Panc1 (cell line): Measurements from ENCODE around the gene RNF186. TPM values are rescaled to one million over a fixed set of nuclear protein-coding genes. Genes with fewer than 3 reads are reported as not detected.

Source experiments
- ATAC-seq: fragments of 200-7000 bp; cut with Tn5 transposase; 2 replicates; pipeline ENCODE4 v1.9.1; 2020; ENCODE audit warnings: mild to moderate bottlenecking, moderate library complexity
- BruUV-seq: library from RNA; stranded (reverse); fragments of 400-500 nt; replicated peaks from 2 replicates; lab custom pipeline; 2021; lab: Mats Ljungman, UMichigan
- CTCF ChIA-PET: fragments of 300-600 bp; sonication (Branson Sonifier 250); formaldehyde crosslinking; loops from one replicate; lab custom pipeline; 2022; ENCODE audit warnings: antibody characterized with exemption; lab: Charles Lee
- POLR2A ChIA-PET: fragments of 300-600 bp; sonication (Branson Sonifier 250); formaldehyde crosslinking; loops from one replicate; lab custom pipeline; 2022; ENCODE audit warnings: antibody characterized with exemption; lab: Charles Lee
- DNase-seq: peaks from one replicate; pipeline ENCODE4 v3.0.0-alpha.2; 2010; ENCODE audit warnings: low read depth, low spot score
- H3K27ac ChIP-seq: 2 replicates; pipeline ENCODE4 v1.5.1; 2011; ENCODE audit warnings: mild to moderate bottlenecking, low read length, inconsistent platforms
- H3K27me3 ChIP-seq: fragments of 200-500 bp; sonication (Bioruptor generic); 2 replicates; pipeline ENCODE4 v1.6.0; 2014; ENCODE audit warnings: low read length, inconsistent platforms; ENCODE audit not compliant: control insufficient read depth, insufficient read depth
- H3K36me3 ChIP-seq: fragments of 200-500 bp; sonication (Bioruptor generic); 2 replicates; pipeline ENCODE4 v1.5.1; 2014; ENCODE audit warnings: inconsistent platforms, mild to moderate bottlenecking, low read length, moderate library complexity; ENCODE audit not compliant: control insufficient read depth, insufficient read depth
- H3K4me1 ChIP-seq: 2 replicates; pipeline ENCODE4 v1.5.1; 2011; ENCODE audit warnings: inconsistent platforms, mild to moderate bottlenecking, low read length, moderate library complexity; ENCODE audit not compliant: control insufficient read depth, insufficient read depth
- H3K4me3 ChIP-seq, 2 experiments: 2 replicates each; pipeline ENCODE4 v1.5.1; 2011 to 2012; ENCODE audit warnings: low read depth in 2 of 2, low read length in 2 of 2, mild to moderate bottlenecking in 2 of 2, inconsistent platforms in 1 of 2, moderate library complexity in 1 of 2
- H3K9me3 ChIP-seq: fragments of 200-500 bp; sonication (Bioruptor generic); 2 replicates; pipeline ENCODE4 v1.5.1; 2014; ENCODE audit warnings: low read depth, mild to moderate bottlenecking, inconsistent platforms, low read length, moderate library complexity; ENCODE audit not compliant: control insufficient read depth, insufficient read depth
- POLR2AphosphoS5 ChIP-seq: IDR thresholded peaks from 2 replicates; pipeline ENCODE4 v1.6.1; 2012; ENCODE audit warnings: mild to moderate bottlenecking, low read depth, low read length, moderate library complexity
- SIN3A ChIP-seq: IDR thresholded peaks from 2 replicates; pipeline ENCODE4 v1.6.1; 2012; ENCODE audit warnings: low read depth, mild to moderate bottlenecking, low read length, moderate library complexity, borderline replicate concordance; ENCODE audit not compliant: insufficient read depth
- TCF7L2 ChIP-seq: IDR thresholded peaks from 2 replicates; pipeline ENCODE4 v1.6.1; 2011; ENCODE audit warnings: mild to moderate bottlenecking, low read depth, low read length, inconsistent platforms
- in situ Hi-C: cut with HindIII; loops from 2 replicates; pipeline ENCODE4 v1.10.0; 2016; ENCODE audit warnings: low sequenced_read_pairs, low pct_unique_long_range_greater_than_20kb
- intact Hi-C: fragments of 100-400 bp; cut with micrococcal nuclease; formaldehyde crosslinking; loops from one replicate; pipeline ENCODE4 v1.10.0; 2022; ENCODE audit not compliant: unreplicated experiment
- total RNA-seq: library from RNA; stranded (reverse); gene quantifications from one replicate; pipeline ENCODE4 v1.2.1, GENCODE V29; 2021; ENCODE audit not compliant: unreplicated experiment
- TF ChIP-seq, protein P1 (sequence below): fragments of 450-650 bp; IDR thresholded peaks from 2 replicates; pipeline ENCODE4 v1.5.1; 2017; ENCODE audit warnings: mild to moderate bottlenecking
- TF ChIP-seq, protein P2 (sequence below), 2 experiments: IDR thresholded peaks; 2 replicates each; pipeline ENCODE4 v1.6.1; 2011 to 2012; ENCODE audit warnings: low read depth in 2 of 2, control low read depth in 1 of 2, low read length in 1 of 2, mild to moderate bottlenecking in 1 of 2, moderate library complexity in 1 of 2; ENCODE audit not compliant: insufficient read depth in 1 of 2

RNF186 gene
- total RNA-seq, 1 experiment from 2014 or later: not detected

DNA sequence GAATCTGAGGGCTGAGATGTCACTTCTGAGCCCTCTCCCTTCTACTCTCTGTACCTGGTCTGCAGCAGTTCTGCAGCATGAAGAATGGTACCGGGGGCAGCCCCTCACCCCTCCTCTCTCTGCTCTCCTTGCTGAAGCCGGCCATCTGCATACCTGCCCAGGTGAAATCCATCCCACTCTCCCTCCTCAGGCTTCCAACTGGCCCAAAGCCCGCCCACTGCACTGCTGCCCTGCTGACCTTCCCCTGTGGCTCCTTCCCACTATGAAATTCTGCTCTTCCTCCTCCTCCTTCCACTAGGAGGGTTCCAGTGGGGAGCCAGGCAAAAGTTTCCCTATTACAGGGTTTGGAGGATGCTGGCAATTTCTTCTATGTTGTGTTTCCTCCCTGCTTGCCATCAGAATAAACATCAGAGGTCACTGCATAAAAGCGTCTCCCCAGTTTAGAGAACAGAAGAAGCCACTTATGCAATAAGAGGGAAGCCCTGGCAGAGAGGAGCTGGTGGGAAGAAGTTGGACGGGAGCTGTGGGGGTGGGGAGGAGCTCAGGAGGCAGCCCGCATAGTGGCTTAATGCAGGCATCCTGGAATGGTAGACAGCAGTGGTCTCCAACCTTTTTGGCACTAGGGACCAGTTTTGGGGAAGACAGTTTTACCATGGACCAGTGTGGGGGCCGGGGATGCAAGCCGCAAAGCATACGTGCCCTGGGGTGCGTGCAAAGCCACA lies 45.7 kb downstream of the RNF186 start:
- no peak for ATAC-seq
- Histone ChIP-seq H3K4me1 (no peaks in the 10 kb centered on the region), H3K4me3 (no peak overlapping the region), H3K27ac (no peak overlapping the region), H3K27me3 (no peaks in the 10 kb centered on the region), H3K9me3 (no peaks in the 10 kb centered on the region), H3K36me3 (no peaks in the 10 kb centered on the region)
- TF ChIP-seq SIN3A: no peak
- BruUV-seq: no TSS peak
- in situ Hi-C loops (no loop called here), intact Hi-C loops (no loop called here)
- ChIA-PET POLR2A (no interaction called here), CTCF (no interaction called here)
- DNase-seq: no peak

DNA sequence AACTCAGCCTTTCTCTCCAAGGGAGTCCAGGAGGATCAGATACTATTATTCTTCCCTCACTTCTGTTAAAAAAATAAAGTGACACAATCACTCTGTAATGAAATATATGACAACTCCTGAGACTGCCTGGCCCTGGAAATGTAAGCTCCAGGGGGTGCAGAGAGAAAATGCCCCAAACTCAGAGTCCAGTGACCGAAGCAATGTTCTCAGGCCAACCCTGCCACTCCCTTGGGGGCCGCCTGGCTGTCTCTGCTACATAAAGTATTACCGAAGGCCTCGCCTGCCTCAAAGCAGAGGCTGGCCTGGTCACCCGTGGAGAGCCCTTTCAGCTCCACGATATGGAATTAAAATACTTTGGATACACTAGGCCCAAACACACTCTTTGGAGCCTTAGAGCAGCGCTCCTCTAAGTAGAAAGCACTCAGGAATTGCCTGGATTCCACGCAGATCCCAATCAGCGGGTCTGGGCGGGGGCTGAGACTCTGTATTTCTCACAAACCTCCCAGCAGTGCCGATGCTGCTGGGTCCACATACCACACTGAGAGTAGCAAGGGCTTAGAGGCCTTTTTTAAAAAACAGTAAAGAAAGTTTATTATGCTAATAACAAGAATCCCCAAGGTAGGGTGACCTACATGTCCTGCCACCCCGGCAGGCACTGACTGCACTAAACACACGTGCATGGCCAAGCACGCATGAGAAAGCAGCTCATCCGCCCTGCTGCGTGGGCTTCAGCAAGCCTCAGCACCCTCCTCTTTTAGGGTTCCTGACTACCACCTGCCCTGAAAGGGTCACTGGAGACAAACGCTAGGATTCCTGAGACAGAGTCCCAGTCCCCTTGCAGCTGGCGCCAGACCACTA lies 46.5 kb downstream of the RNF186 start:
- Histone ChIP-seq H3K36me3 (no peaks in the 10 kb centered on the region), H3K4me1 (no peaks in the 10 kb centered on the region), H3K27me3 (no peaks in the 10 kb centered on the region), H3K27ac (no peak overlapping the region), H3K9me3 (no peaks in the 10 kb centered on the region), H3K4me3 (no peak overlapping the region)
- TF ChIP-seq, protein P1, sequence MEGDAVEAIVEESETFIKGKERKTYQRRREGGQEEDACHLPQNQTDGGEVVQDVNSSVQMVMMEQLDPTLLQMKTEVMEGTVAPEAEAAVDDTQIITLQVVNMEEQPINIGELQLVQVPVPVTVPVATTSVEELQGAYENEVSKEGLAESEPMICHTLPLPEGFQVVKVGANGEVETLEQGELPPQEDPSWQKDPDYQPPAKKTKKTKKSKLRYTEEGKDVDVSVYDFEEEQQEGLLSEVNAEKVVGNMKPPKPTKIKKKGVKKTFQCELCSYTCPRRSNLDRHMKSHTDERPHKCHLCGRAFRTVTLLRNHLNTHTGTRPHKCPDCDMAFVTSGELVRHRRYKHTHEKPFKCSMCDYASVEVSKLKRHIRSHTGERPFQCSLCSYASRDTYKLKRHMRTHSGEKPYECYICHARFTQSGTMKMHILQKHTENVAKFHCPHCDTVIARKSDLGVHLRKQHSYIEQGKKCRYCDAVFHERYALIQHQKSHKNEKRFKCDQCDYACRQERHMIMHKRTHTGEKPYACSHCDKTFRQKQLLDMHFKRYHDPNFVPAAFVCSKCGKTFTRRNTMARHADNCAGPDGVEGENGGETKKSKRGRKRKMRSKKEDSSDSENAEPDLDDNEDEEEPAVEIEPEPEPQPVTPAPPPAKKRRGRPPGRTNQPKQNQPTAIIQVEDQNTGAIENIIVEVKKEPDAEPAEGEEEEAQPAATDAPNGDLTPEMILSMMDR: no peak
- TF ChIP-seq, protein P2, sequence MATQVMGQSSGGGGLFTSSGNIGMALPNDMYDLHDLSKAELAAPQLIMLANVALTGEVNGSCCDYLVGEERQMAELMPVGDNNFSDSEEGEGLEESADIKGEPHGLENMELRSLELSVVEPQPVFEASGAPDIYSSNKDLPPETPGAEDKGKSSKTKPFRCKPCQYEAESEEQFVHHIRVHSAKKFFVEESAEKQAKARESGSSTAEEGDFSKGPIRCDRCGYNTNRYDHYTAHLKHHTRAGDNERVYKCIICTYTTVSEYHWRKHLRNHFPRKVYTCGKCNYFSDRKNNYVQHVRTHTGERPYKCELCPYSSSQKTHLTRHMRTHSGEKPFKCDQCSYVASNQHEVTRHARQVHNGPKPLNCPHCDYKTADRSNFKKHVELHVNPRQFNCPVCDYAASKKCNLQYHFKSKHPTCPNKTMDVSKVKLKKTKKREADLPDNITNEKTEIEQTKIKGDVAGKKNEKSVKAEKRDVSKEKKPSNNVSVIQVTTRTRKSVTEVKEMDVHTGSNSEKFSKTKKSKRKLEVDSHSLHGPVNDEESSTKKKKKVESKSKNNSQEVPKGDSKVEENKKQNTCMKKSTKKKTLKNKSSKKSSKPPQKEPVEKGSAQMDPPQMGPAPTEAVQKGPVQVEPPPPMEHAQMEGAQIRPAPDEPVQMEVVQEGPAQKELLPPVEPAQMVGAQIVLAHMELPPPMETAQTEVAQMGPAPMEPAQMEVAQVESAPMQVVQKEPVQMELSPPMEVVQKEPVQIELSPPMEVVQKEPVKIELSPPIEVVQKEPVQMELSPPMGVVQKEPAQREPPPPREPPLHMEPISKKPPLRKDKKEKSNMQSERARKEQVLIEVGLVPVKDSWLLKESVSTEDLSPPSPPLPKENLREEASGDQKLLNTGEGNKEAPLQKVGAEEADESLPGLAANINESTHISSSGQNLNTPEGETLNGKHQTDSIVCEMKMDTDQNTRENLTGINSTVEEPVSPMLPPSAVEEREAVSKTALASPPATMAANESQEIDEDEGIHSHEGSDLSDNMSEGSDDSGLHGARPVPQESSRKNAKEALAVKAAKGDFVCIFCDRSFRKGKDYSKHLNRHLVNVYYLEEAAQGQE (IDR thresholded peaks at IDR 0.05; ENCODE audit: insufficient read depth in 1 of 2, low read depth in 2 of 2, low read length in 1 of 2): no peak
- TF ChIP-seq SIN3A (no peak), TCF7L2 (no peak), POLR2AphosphoS5 (no peak)
- ATAC-seq (no peak), DNase-seq (no peak)
- in situ Hi-C loops: no loop called here
- intact Hi-C loops: no loop called here
- ChIA-PET CTCF (interaction anchor here (0.6 kb wide), 1 partner anchor 24 kb away, joined by 4 read pairs; no protein-coding TSS in a partner anchor), POLR2A (interaction anchor here (0.6 kb wide), 1 partner anchor 71 kb away, joined by 7 read pairs; no protein-coding TSS in a partner anchor)
- no TSS peak for BruUV-seq
